ENCODE data around the gene CYYR1. TPM values are rescaled to one million over a fixed set of nuclear protein-coding genes. Genes with fewer than 3 reads are reported as not detected.

The CYYR1 gene
- polyA plus RNA-seq, 2 donors = 4.0 to 4.2 TPM

DNA sequence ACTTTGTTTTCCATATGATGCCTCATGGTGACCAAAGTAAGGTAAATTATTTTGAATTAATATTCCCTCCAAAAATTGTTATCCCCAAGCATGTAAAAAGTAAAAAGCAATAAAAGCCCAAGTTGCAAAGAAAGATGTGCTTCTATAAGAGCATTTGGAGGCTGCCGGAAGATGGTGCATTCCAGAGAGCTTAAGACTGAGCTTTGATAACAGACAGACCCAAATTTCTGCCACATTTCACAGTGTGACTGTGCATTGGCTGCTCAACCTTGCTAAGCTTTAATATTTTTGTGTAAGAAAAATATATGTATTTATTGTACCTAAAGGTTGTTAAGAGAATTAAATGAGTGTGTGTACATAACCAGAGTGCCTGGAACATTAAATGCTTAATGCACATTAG lies 67.9 kb downstream of the CYYR1 start:
- WGBS, 2 donors = 77 to 88% methylated on average over 1 of the region's 1 CpG
- no peaks in the 10 kb centered on the region for H3K9me3 ChIP-seq (ENCODE audit: control insufficient read depth in 2 of 2, insufficient read depth in 1 of 2, low read depth in 1 of 2, low read length in 1 of 2)
- no peak overlapping the region for H3K27ac ChIP-seq (ENCODE audit: low read depth in 2 of 2, low read length in 1 of 2)
- peaks cover 0 to 2% of the 10 kb centered on the region in 2 donors for H3K4me1 ChIP-seq (ENCODE audit: control insufficient read depth in 2 of 2, insufficient read depth in 2 of 2, low read length in 1 of 2)
- no peaks in the 10 kb centered on the region for H3K27me3 ChIP-seq (ENCODE audit: control insufficient read depth in 1 of 2, insufficient read depth in 2 of 2, low read length in 2 of 2)
- no peaks in the 10 kb centered on the region for H3K36me3 ChIP-seq (ENCODE audit: control insufficient read depth in 2 of 2, insufficient read depth in 2 of 2, low read length in 1 of 2)
- no peak overlapping the region for H3K4me3 ChIP-seq (ENCODE audit: low read depth in 1 of 2, low read length in 2 of 2)

DNA sequence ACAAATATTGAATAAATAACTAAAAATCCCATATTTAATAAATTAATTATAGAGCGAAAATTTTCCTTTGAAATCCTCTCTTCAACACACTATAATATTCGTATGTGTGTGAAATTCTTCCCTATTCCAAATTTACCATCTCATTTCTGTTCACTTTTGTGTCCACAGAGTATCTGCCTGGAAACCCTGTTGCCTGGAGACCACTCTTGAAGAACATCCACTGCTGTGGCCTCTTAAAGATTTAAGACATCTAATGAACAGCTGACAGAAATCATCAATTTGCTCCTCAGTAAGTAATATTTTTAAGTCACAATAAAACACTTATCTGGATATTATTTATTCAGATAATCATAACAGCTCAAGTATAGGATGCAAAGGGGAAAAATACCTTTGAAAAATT lies 69.7 kb downstream of the CYYR1 start:
- Histone ChIP-seq H3K27me3 (ENCODE audit: control insufficient read depth in 1 of 2, insufficient read depth in 2 of 2, low read length in 2 of 2) (no peaks in the 10 kb centered on the region), H3K4me3 (ENCODE audit: low read depth in 1 of 2, low read length in 2 of 2) (no peak overlapping the region), H3K36me3 (ENCODE audit: control insufficient read depth in 2 of 2, insufficient read depth in 2 of 2, low read length in 1 of 2) (no peaks in the 10 kb centered on the region), H3K27ac (ENCODE audit: low read depth in 2 of 2, low read length in 1 of 2) (no peak overlapping the region), H3K9me3 (ENCODE audit: control insufficient read depth in 2 of 2, insufficient read depth in 1 of 2, low read depth in 1 of 2, low read length in 1 of 2) (no peaks in the 10 kb centered on the region), H3K4me1 (ENCODE audit: control insufficient read depth in 2 of 2, insufficient read depth in 2 of 2, low read length in 1 of 2) (peaks cover 0 to 2% of the 10 kb centered on the region in 2 donors)
- 38 to 51% methylated on average over 2 of the region's 2 CpGs for WGBS, 2 donors

DNA sequence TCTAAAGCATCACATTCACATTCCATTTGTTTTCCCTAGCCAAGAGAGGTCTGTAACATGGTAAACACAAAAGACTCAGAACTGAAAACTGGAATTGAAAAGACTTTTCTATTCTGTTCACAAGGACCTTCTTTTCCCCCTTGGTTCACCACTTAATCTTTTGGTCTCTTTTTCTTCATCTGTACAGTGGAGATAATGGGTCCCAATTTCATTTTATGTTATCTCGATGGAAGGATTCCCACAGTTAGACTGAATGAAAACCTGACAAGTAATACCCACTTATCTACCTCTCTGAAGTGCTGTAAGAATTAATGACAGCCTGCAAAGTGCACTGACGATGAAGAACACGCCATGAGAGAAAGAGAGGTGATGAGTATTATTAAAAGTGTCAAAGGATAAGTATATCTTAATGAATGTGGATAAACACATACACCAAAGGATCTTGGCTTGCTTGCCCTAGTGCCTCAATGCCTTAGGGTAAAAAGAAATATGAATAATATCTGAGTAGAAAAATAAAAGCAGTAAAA lies 71.5 kb downstream of the CYYR1 start:
- Histone ChIP-seq H3K27me3 (ENCODE audit: control insufficient read depth in 1 of 2, insufficient read depth in 2 of 2, low read length in 2 of 2) (no peaks in the 10 kb centered on the region), H3K27ac (ENCODE audit: low read depth in 2 of 2, low read length in 1 of 2) (no peak overlapping the region), H3K36me3 (ENCODE audit: control insufficient read depth in 2 of 2, insufficient read depth in 2 of 2, low read length in 1 of 2) (no peaks in the 10 kb centered on the region), H3K4me1 (ENCODE audit: control insufficient read depth in 2 of 2, insufficient read depth in 2 of 2, low read length in 1 of 2) (peaks cover 0 to 1% of the 10 kb centered on the region in 2 donors), H3K4me3 (ENCODE audit: low read depth in 1 of 2, low read length in 2 of 2) (no peak overlapping the region), H3K9me3 (ENCODE audit: control insufficient read depth in 2 of 2, insufficient read depth in 1 of 2, low read depth in 1 of 2, low read length in 1 of 2) (no peaks in the 10 kb centered on the region)
- 67 to 71% methylated on average over 3 of the region's 3 CpGs for WGBS, 2 donors

DNA sequence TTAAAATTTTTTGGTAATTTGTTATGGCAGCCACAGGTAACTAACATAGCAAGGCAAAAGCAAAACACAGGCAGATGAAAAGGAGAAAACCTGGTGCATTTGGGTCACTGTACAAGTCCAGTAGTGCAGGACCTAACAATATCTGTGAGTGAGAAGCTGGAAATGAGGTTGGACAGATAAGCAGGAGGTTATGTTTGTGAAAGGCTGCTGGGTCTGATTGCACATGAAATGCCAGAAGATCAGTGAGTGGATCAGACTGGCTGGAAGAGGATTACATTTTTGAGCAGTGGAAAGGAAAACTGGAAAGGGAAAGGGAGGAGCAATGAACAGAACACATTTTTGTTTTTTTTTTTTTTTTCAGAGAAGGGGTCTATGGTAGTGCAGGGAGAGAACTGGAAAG lies 73.6 kb downstream of the CYYR1 start:
- no peaks in the 10 kb centered on the region for H3K9me3 ChIP-seq (ENCODE audit: control insufficient read depth in 2 of 2, insufficient read depth in 1 of 2, low read depth in 1 of 2, low read length in 1 of 2)
- H3K4me1 ChIP-seq (ENCODE audit: control insufficient read depth in 2 of 2, insufficient read depth in 2 of 2, low read length in 1 of 2) = no peaks in the 10 kb centered on the region
- no peaks in the 10 kb centered on the region for H3K36me3 ChIP-seq (ENCODE audit: control insufficient read depth in 2 of 2, insufficient read depth in 2 of 2, low read length in 1 of 2)
- no peak overlapping the region for H3K27ac ChIP-seq (ENCODE audit: low read depth in 2 of 2, low read length in 1 of 2)
- no peak overlapping the region for H3K4me3 ChIP-seq (ENCODE audit: low read depth in 1 of 2, low read length in 2 of 2)
- H3K27me3 ChIP-seq (ENCODE audit: control insufficient read depth in 1 of 2, insufficient read depth in 2 of 2, low read length in 2 of 2) = no peaks in the 10 kb centered on the region

DNA sequence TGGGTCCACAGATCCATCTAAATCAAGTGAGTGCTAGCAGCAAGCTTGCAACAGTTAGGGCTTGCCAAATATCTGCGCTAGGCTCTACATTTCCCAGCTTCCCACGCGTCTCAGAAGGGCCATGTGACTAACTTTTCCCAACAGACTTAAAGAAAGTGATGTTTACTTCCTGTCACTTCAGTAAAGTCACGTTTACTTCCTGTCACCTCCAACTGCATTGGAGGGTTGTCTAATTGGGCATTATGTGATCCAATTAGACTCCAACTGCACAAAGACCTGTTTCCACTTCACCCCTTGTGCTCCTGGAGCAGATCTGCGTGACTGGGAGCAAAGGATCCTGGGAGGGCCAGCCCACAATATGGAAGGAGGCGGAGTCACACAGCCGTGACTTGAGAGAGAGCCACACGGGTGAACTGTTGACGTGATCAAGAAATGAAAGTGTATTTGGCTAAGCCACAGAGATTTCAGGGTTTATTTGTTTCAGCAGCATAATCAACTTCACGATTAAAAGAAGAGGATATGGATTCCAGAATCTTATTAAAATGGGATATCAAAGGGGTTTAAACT lies 77.7 kb downstream of the CYYR1 start:
- H3K27me3 ChIP-seq (ENCODE audit: control insufficient read depth in 1 of 2, insufficient read depth in 2 of 2, low read length in 2 of 2) = no peaks in the 10 kb centered on the region
- H3K4me1 ChIP-seq (ENCODE audit: control insufficient read depth in 2 of 2, insufficient read depth in 2 of 2, low read length in 1 of 2) = no peaks in the 10 kb centered on the region
- H3K36me3 ChIP-seq (ENCODE audit: control insufficient read depth in 2 of 2, insufficient read depth in 2 of 2, low read length in 1 of 2) = no peaks in the 10 kb centered on the region
- no peak overlapping the region for H3K4me3 ChIP-seq (ENCODE audit: low read depth in 1 of 2, low read length in 2 of 2)
- no peaks in the 10 kb centered on the region for H3K9me3 ChIP-seq (ENCODE audit: control insufficient read depth in 2 of 2, insufficient read depth in 1 of 2, low read depth in 1 of 2, low read length in 1 of 2)
- no peak overlapping the region for H3K27ac ChIP-seq (ENCODE audit: low read depth in 2 of 2, low read length in 1 of 2)
- 85 to 89% methylated on average over 10 of the region's 10 CpGs for WGBS, 2 donors

DNA sequence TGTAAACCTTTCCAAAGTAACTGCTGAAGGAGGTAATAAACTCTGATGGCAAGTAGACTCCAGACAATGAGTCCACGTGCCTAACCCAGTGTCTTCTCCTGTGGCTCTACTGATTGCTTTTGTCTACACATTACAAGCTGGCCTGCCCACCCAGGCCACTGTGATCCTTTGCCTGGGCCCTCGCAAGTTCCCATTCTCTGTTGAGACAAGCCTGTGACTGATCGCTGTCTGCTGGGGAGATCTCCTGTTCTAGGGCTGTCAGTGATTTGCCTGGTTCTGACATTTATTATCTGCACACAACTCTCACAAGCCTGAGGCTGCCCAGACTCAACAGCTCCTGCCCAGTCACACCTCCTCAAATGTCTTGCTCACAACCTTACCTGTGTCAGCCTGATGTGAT lies 81.4 kb downstream of the CYYR1 start:
- H3K9me3 ChIP-seq (ENCODE audit: control insufficient read depth in 2 of 2, insufficient read depth in 1 of 2, low read depth in 1 of 2, low read length in 1 of 2) = no peaks in the 10 kb centered on the region
- 51 to 75% methylated on average over 3 of the region's 3 CpGs for WGBS, 2 donors
- H3K36me3 ChIP-seq (ENCODE audit: control insufficient read depth in 2 of 2, insufficient read depth in 2 of 2, low read length in 1 of 2) = no peaks in the 10 kb centered on the region
- no peak overlapping the region for H3K4me3 ChIP-seq (ENCODE audit: low read depth in 1 of 2, low read length in 2 of 2)
- H3K27ac ChIP-seq (ENCODE audit: low read depth in 2 of 2, low read length in 1 of 2) = no peak overlapping the region
- no peaks in the 10 kb centered on the region for H3K4me1 ChIP-seq (ENCODE audit: control insufficient read depth in 2 of 2, insufficient read depth in 2 of 2, low read length in 1 of 2)
- no peaks in the 10 kb centered on the region for H3K27me3 ChIP-seq (ENCODE audit: control insufficient read depth in 1 of 2, insufficient read depth in 2 of 2, low read length in 2 of 2)

DNA sequence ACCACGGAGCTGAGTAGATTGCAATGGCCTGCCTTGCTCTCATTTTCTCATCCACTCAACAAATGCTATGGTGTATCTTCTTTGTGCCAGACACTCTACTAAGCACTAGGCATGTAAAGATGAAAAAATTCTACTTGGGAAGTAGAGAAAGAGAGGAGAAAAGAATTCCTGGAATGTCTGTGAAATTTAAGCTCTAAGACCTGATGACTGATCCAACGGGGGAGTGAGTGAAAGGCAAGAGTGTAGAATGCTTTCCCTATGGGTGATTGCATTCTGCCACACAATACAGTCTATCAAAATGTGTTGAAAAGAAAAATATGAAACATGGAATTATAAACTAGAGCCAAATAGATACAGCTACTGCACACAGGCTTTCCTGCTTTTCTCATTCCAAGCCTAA lies 82.3 kb downstream of the CYYR1 start:
- H3K4me1 ChIP-seq (ENCODE audit: control insufficient read depth in 2 of 2, insufficient read depth in 2 of 2, low read length in 1 of 2) = no peaks in the 10 kb centered on the region
- H3K27me3 ChIP-seq (ENCODE audit: control insufficient read depth in 1 of 2, insufficient read depth in 2 of 2, low read length in 2 of 2) = no peaks in the 10 kb centered on the region
- H3K27ac ChIP-seq (ENCODE audit: low read depth in 2 of 2, low read length in 1 of 2) = no peak overlapping the region
- 59 to 64% methylated on average over 2 of the region's 2 CpGs for WGBS, 2 donors
- H3K9me3 ChIP-seq (ENCODE audit: control insufficient read depth in 2 of 2, insufficient read depth in 1 of 2, low read depth in 1 of 2, low read length in 1 of 2) = no peaks in the 10 kb centered on the region
- no peaks in the 10 kb centered on the region for H3K36me3 ChIP-seq (ENCODE audit: control insufficient read depth in 2 of 2, insufficient read depth in 2 of 2, low read length in 1 of 2)
- H3K4me3 ChIP-seq (ENCODE audit: low read depth in 1 of 2, low read length in 2 of 2) = no peak overlapping the region

DNA sequence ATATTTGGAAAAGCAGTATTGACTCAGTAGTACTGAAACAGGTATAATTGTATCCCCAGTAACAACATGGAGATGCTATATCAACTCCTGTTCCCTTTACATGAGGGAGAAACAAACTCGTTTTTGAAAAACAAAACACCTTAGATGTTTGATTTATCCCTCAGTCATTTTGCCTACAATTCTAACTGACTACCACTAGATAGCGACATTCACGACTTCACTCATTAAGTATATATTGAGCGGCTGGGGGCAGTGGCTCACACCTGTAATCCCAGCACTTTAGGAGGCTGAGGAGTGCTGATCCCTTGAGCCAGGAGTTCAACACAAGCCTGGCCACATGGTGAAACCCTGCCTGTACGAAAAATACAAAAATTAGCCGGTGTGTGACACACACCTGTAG lies 83.3 kb downstream of the CYYR1 start:
- H3K27me3 ChIP-seq (ENCODE audit: control insufficient read depth in 1 of 2, insufficient read depth in 2 of 2, low read length in 2 of 2) = no peaks in the 10 kb centered on the region
- H3K9me3 ChIP-seq (ENCODE audit: control insufficient read depth in 2 of 2, insufficient read depth in 1 of 2, low read depth in 1 of 2, low read length in 1 of 2) = no peaks in the 10 kb centered on the region
- 92 to 93% methylated on average over 6 of the region's 6 CpGs for WGBS, 2 donors
- no peaks in the 10 kb centered on the region for H3K36me3 ChIP-seq (ENCODE audit: control insufficient read depth in 2 of 2, insufficient read depth in 2 of 2, low read length in 1 of 2)
- no peak overlapping the region for H3K27ac ChIP-seq (ENCODE audit: low read depth in 2 of 2, low read length in 1 of 2)
- H3K4me1 ChIP-seq (ENCODE audit: control insufficient read depth in 2 of 2, insufficient read depth in 2 of 2, low read length in 1 of 2) = no peaks in the 10 kb centered on the region
- H3K4me3 ChIP-seq (ENCODE audit: low read depth in 1 of 2, low read length in 2 of 2) = no peak overlapping the region

DNA sequence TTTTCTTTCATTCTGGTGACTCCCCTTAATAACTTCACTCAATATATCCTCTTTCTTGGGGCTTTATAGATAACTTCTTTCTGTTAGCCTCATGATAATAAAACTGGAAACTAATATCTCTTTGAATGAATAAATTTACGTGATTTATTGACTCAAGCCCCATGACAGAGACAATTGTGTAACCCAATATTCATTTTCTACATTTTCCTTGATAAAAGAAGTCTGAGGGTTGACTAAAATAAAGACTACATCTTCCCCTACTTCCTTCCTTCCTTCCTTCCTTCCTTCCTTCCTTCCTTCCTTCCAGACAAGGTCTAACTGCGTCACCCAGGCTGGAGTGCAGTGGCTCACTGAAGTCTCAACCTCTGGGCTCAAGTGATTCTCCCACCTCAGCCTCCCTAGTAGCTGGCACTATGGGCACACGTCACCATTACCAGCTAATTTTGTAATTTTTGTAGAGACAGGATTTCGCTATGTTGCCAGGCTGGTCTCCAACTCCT lies 85.1 kb downstream of the CYYR1 start:
- WGBS, 2 donors = 84 to 88% methylated on average over 4 of the region's 4 CpGs
- Histone ChIP-seq H3K4me1 (ENCODE audit: control insufficient read depth in 2 of 2, insufficient read depth in 2 of 2, low read length in 1 of 2) (no peaks in the 10 kb centered on the region), H3K9me3 (ENCODE audit: control insufficient read depth in 2 of 2, insufficient read depth in 1 of 2, low read depth in 1 of 2, low read length in 1 of 2) (no peaks in the 10 kb centered on the region), H3K27ac (ENCODE audit: low read depth in 2 of 2, low read length in 1 of 2) (no peak overlapping the region), H3K4me3 (ENCODE audit: low read depth in 1 of 2, low read length in 2 of 2) (no peak overlapping the region), H3K27me3 (ENCODE audit: control insufficient read depth in 1 of 2, insufficient read depth in 2 of 2, low read length in 2 of 2) (no peaks in the 10 kb centered on the region), H3K36me3 (ENCODE audit: control insufficient read depth in 2 of 2, insufficient read depth in 2 of 2, low read length in 1 of 2) (no peaks in the 10 kb centered on the region)

DNA sequence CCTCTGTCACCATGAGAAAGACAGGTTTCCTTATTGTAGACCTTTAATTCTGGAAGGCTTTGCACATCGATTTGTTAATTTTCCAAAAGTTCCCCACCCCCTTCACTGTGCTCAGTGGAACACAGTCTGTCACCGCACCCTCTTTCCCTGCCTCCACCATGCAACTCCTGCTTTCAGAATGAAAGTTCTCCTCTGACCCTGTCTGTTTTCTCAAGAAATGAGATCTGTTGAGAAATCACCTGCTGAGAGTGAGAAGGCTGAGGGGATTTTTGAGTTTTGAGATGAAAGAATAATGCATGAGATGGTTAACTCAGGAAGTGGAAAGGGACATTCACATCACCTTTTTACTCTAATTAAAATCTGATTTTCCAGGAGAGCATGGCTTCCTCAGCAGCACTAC lies 99.6 kb downstream of the CYYR1 start:
- no peaks in the 10 kb centered on the region for H3K27me3 ChIP-seq (ENCODE audit: control insufficient read depth in 1 of 2, insufficient read depth in 2 of 2, low read length in 2 of 2)
- H3K4me3 ChIP-seq (ENCODE audit: low read depth in 1 of 2, low read length in 2 of 2) = no peak overlapping the region
- 84 to 93% methylated on average over 2 of the region's 2 CpGs for WGBS, 2 donors
- H3K9me3 ChIP-seq (ENCODE audit: control insufficient read depth in 2 of 2, insufficient read depth in 1 of 2, low read depth in 1 of 2, low read length in 1 of 2) = no peaks in the 10 kb centered on the region
- H3K4me1 ChIP-seq (ENCODE audit: control insufficient read depth in 2 of 2, insufficient read depth in 2 of 2, low read length in 1 of 2) = no peaks in the 10 kb centered on the region
- no peak overlapping the region for H3K27ac ChIP-seq (ENCODE audit: low read depth in 2 of 2, low read length in 1 of 2)
- H3K36me3 ChIP-seq (ENCODE audit: control insufficient read depth in 2 of 2, insufficient read depth in 2 of 2, low read length in 1 of 2) = no peaks in the 10 kb centered on the region
